GM19099 (cell line): ENCODE measurements around the gene RTKN.

Experiments used
- POLR2A ChIP-seq: IDR thresholded peaks from 3 replicates; pipeline ENCODE4 v1.6.1; 2011; ENCODE audit warnings: low read depth; ENCODE audit not compliant: insufficient read length; ENCODE audit errors: extremely low read depth

Gene RTKN

GRCh38 chr2:74444498-74445318 is 3.0 kb upstream of the RTKN start:
- no peak for TF ChIP-seq POLR2A

- TF ChIP-seq POLR2A, result no peak
Observed at GRCh38 chr2:74441170-74441689, 507 bp downstream of the RTKN start.

GRCh38 chr2:74440378-74441169 is 1.2 kb downstream of the RTKN start:
- TF ChIP-seq POLR2A, result peak; percentile 62

- no peak for TF ChIP-seq POLR2A
Observed at GRCh38 chr2:74439803-74440377, 1.8 kb downstream of the RTKN start.

- TF ChIP-seq POLR2A, result no peak
Observed at GRCh38 chr2:74439373-74439772, 2.4 kb downstream of the RTKN start.

- TF ChIP-seq POLR2A, result no peak
Observed at GRCh38 chr2:74438248-74438647, 3.5 kb downstream of the RTKN start.

- peak; percentile 31 for TF ChIP-seq POLR2A
Observed at GRCh38 chr2:74436848-74437695, 4.7 kb downstream of the RTKN start.

GRCh38 chr2:74436111-74436805 is 5.5 kb downstream of the RTKN start:
- no peak for TF ChIP-seq POLR2A

- no peak for TF ChIP-seq POLR2A
Observed at GRCh38 chr2:74430502-74430901, 11.2 kb downstream of the RTKN start.

GRCh38 chr2:74429487-74430451 is 12.0 kb downstream of the RTKN start:
- no peak for TF ChIP-seq POLR2A

GRCh38 chr2:74428675-74429074 is 13.1 kb downstream of the RTKN start:
- no peak for TF ChIP-seq POLR2A

- no peak for TF ChIP-seq POLR2A
Observed at GRCh38 chr2:74427551-74427950, 14.2 kb downstream of the RTKN start.
